ENCODE results near the gene SYT1. TPM values are rescaled to one million over a fixed set of nuclear protein-coding genes. Genes with fewer than 3 reads are reported as not detected.

SYT1 gene
- total RNA-seq, 1 experiment from 2014 or later: 44.9 TPM

DNA sequence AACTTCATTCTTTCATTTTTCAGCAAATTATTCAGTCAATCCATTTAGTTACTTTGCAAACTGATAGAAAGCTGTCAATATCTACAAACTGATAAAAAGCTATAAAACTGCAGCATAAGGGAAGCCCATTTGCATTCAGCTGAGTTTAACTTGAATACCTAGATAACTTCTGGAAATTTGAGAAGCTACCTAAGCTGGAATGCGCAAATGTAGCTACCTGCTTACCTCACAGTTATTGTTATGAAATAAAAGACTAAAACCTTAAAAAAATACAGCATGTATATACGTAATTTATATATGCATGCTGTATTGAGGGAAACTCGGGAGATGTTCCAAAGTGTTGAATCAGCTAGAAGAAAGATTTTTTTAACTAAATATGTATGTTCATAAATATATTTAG is 94.4 kb downstream of the SYT1 start:
- Histone ChIP-seq H3K9me3 (ENCODE audit: control insufficient read depth in 1 of 2, insufficient read depth in 1 of 2, low read depth in 1 of 2, low read length in 2 of 2) (no peaks in the 10 kb centered on the region), H3K79me2 (ENCODE audit: insufficient read depth, low read length) (peaks cover 4% of the 10 kb centered on the region; the same call in 1 of the 2 replicates), H3K36me3 (ENCODE audit: control insufficient read depth in 1 of 2, insufficient read depth in 2 of 2, low read length in 2 of 2) (peaks cover 0 to 1% of the 10 kb centered on the region in 2 experiments; a peak in 1 of 4 replicates), H4K20me1 (ENCODE audit: insufficient read depth) (no peaks in the 10 kb centered on the region), H3K4me1 (ENCODE audit: control insufficient read depth in 1 of 2, insufficient read depth in 2 of 2, low read length in 2 of 2) (peaks cover 3 to 19% of the 10 kb centered on the region in 2 experiments; a peak in 3 of 4 replicates), H2AFZ (ENCODE audit: low read depth, low read length, poor library complexity, severe bottlenecking) (no peak overlapping the region), H3K4me3 (replicated peaks in 1 of 2; ENCODE audit: low read depth in 1 of 2, low read length in 2 of 2) (no peak overlapping the region), H3K9ac (ENCODE audit: low read length) (no peak overlapping the region), H3K9me2 (ENCODE audit: insufficient read depth) (no peaks in the 10 kb centered on the region), H3K27me3 (ENCODE audit: insufficient read depth, low read length) (no peaks in the 10 kb centered on the region), H3K27ac (ENCODE audit: low read depth, low read length) (no peak overlapping the region), H3K4me2 (ENCODE audit: low read length) (no peak overlapping the region)
- intact Hi-C loops (cut with micrococcal nuclease): no loop called here
- ATAC-seq (no peak), DNase-seq (ENCODE audit: low read depth, low spot score) (no peak)
- TF ChIP-seq CBX3 (IDR thresholded peaks at IDR 0.05; ENCODE audit: low read depth) (no peak), TCF7L2 (IDR thresholded peaks at IDR 0.05; ENCODE audit: borderline replicate concordance, extremely low read depth, insufficient read depth, insufficient read length) (no peak), EZH2 (IDR thresholded peaks at IDR 0.05) (no peak)
- TF ChIP-seq, protein P1, sequence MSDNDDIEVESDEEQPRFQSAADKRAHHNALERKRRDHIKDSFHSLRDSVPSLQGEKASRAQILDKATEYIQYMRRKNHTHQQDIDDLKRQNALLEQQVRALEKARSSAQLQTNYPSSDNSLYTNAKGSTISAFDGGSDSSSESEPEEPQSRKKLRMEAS (IDR thresholded peaks at IDR 0.05): no peak
- CTCF ChIA-PET: no interaction called here
- RAD21 ChIA-PET (ENCODE audit: low non-redundant PET in 1 of 2, low total read pairs in 2 of 2, uncharacterized antibody in 2 of 2, unreplicated experiment in 2 of 2): no interaction called here
- no TSS peak for BruUV-seq (replicated peaks)
- POLR2A ChIA-PET: no interaction called here

DNA sequence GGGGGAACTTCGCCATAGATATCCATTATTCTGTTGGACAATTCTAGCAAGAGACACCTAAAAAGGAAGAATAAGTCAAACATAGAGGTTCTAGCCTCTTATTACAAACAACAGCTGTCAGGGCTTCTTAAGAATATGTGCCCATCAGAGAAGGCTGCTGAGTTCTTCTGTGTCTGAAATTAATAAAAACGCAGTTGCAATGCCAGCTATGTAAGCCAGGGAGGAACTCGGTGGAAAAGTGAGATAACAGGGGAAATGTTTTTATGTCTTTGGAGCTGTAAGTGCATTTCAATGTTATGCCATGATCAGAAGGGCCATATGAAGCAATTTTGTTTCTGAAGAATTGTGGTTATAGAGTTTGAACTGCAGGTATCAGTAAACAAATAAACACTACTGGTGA is 95.0 kb downstream of the SYT1 start:
- H3K4me1 ChIP-seq (ENCODE audit: control insufficient read depth in 1 of 2, insufficient read depth in 2 of 2, low read length in 2 of 2): peaks cover 3 to 25% of the 10 kb centered on the region in 2 experiments; a peak in 3 of 4 replicates
- H3K9me2 ChIP-seq (ENCODE audit: insufficient read depth): no peaks in the 10 kb centered on the region
- ATAC-seq: no peak
- H4K20me1 ChIP-seq (ENCODE audit: insufficient read depth): no peaks in the 10 kb centered on the region
- ChIA-PET POLR2A (no interaction called here), RAD21 (ENCODE audit: low non-redundant PET in 1 of 2, low total read pairs in 2 of 2, uncharacterized antibody in 2 of 2, unreplicated experiment in 2 of 2) (no interaction called here), CTCF (no interaction called here)
- TF ChIP-seq, protein P2, sequence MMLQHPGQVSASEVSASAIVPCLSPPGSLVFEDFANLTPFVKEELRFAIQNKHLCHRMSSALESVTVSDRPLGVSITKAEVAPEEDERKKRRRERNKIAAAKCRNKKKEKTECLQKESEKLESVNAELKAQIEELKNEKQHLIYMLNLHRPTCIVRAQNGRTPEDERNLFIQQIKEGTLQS (IDR thresholded peaks at IDR 0.05): no peak
- no peak for TF ChIP-seq ZNF274 (IDR thresholded peaks at IDR 0.05; ENCODE audit: low read depth, low read length)
- TF ChIP-seq SRF (IDR thresholded peaks at IDR 0.05; ENCODE audit: low read depth): no peak
- no peak for TF ChIP-seq JUND (IDR thresholded peaks at IDR 0.05)
- H3K9ac ChIP-seq (ENCODE audit: low read length): no peak overlapping the region
- intact Hi-C loops (cut with micrococcal nuclease): no loop called here
- no peak for DNase-seq (ENCODE audit: low read depth, low spot score)
- no peaks in the 10 kb centered on the region for H3K27me3 ChIP-seq (ENCODE audit: insufficient read depth, low read length)
- no peak overlapping the region for H3K27ac ChIP-seq (ENCODE audit: low read depth, low read length)
- no peak overlapping the region for H3K4me2 ChIP-seq (ENCODE audit: low read length)
- no TSS peak for BruUV-seq (replicated peaks)
- H3K79me2 ChIP-seq (ENCODE audit: insufficient read depth, low read length): 0 out of 2 replicates have a peak, but pooled peaks cover 4% of the 10 kb centered on the region
- H2AFZ ChIP-seq (ENCODE audit: low read depth, low read length, poor library complexity, severe bottlenecking): no peak overlapping the region
- H3K9me3 ChIP-seq (ENCODE audit: control insufficient read depth in 1 of 2, insufficient read depth in 1 of 2, low read depth in 1 of 2, low read length in 2 of 2): no peaks in the 10 kb centered on the region
- no peak overlapping the region for H3K4me3 ChIP-seq (replicated peaks in 1 of 2; ENCODE audit: low read depth in 1 of 2, low read length in 2 of 2)
- no peaks in the 10 kb centered on the region for H3K36me3 ChIP-seq (ENCODE audit: control insufficient read depth in 1 of 2, insufficient read depth in 2 of 2, low read length in 2 of 2)

Data from HCT116 (cell line).